AG04449 (cell line): ENCODE data around the gene POU2F1.

Experiments used
- CTCF ChIA-PET: fragments of 350-600 bp; formaldehyde crosslinking; extraction: SDS; loops from one replicate; lab custom pipeline; 2021; ENCODE audit warnings: antibody characterized with exemption; lab: Yijun Ruan, JAX
- POLR2A ChIA-PET: fragments of 400-600, 350-600 bp; formaldehyde crosslinking; extraction: SDS; loops from one replicate; lab custom pipeline; 2020; ENCODE audit warnings: antibody characterized with exemption, inconsistent platforms; lab: Yijun Ruan, JAX
- DNase-seq: peaks from one replicate; pipeline ENCODE4 v3.0.0-alpha.2; 2010; ENCODE audit warnings: low read depth, low spot score
- H3K4me3 ChIP-seq: 2 replicates; pipeline ENCODE4 v1.5.1; 2011; ENCODE audit warnings: low read depth, mild to moderate bottlenecking, control low read depth, low read length
- TF ChIP-seq, protein P1 (sequence below): IDR thresholded peaks from one replicate; pipeline ENCODE4 v1.5.1; 2011; ENCODE audit warnings: mild to moderate bottlenecking, moderate library complexity, low read length, control low read depth, inconsistent platforms; ENCODE audit not compliant: insufficient read depth; ENCODE audit errors: missing control alignments

Gene POU2F1

DNA sequence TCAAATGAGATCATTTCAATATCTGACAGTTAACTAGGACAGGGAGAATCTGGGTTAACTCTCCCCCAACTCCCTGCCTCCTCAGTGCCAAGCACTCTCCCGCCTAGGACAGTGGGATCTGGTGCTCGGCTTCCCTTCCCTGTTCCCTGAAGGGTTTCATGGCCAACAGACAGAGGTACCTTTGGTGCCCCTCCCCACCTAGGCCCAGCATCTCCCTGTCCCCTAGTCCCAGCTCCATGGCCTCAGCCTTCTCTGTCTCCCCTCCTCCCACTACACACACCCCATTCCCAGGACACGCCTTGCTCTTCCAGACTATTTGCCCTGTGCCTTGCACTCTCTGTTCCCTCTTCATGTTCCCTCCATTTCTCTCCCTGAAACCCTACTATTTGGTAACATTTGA lies 220.5 kb downstream of the POU2F1 start:
- H3K4me3 ChIP-seq: no peak overlapping the region
- TF ChIP-seq, protein P1, sequence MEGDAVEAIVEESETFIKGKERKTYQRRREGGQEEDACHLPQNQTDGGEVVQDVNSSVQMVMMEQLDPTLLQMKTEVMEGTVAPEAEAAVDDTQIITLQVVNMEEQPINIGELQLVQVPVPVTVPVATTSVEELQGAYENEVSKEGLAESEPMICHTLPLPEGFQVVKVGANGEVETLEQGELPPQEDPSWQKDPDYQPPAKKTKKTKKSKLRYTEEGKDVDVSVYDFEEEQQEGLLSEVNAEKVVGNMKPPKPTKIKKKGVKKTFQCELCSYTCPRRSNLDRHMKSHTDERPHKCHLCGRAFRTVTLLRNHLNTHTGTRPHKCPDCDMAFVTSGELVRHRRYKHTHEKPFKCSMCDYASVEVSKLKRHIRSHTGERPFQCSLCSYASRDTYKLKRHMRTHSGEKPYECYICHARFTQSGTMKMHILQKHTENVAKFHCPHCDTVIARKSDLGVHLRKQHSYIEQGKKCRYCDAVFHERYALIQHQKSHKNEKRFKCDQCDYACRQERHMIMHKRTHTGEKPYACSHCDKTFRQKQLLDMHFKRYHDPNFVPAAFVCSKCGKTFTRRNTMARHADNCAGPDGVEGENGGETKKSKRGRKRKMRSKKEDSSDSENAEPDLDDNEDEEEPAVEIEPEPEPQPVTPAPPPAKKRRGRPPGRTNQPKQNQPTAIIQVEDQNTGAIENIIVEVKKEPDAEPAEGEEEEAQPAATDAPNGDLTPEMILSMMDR: no peak
- CTCF ChIA-PET: interaction anchor here (0.6 to 10.0 kb wide), 20 partner anchors 9 to 381 kb away, joined by 3 to 132 read pairs (median 6); partner anchors contain the start of gene POU2F1
- no peak for DNase-seq
- POLR2A ChIA-PET: no interaction called here

DNA sequence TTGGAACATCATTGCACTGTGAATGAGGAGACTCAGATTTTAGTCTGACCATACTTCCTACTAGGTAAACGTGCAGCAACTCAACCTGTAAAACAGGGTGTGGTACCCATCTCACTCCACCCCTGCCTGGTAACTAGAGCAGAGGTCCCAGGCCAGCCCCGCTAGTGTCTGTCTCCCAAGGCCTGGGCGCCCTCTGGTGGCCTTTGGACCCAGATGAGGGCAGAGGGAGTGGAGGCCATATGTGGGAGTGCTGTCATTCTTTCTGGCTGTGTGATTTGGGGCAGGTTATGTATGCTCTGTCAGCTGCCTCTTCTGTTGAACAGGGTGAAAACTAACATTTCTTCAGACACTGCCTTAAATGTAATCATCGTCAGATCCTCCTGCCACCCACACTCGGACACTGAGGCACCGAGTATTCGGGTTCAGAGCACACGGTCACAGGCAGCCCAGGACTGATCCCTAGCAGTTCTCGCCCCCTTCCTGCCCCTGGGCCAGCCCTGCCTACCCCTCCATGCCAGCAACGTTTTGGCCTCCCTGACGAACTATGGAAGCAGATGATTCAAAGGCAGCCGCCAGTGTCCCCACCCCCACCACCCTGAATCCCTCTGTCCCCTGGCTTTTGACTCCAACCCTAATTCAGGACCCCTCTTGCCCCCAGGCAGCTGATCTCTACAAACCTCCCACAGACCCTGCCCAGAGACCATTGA lies 221.6 kb downstream of the POU2F1 start:
- CTCF ChIA-PET: interaction anchor here (0.6 to 10.0 kb wide), 23 partner anchors 10 to 1513 kb away, joined by 3 to 132 read pairs (median 5); partner anchors contain the start of gene POU2F1
- no peak for DNase-seq
- TF ChIP-seq, protein P1: peak; percentile 95
- no peak overlapping the region for H3K4me3 ChIP-seq
- POLR2A ChIA-PET: no interaction called here

DNA sequence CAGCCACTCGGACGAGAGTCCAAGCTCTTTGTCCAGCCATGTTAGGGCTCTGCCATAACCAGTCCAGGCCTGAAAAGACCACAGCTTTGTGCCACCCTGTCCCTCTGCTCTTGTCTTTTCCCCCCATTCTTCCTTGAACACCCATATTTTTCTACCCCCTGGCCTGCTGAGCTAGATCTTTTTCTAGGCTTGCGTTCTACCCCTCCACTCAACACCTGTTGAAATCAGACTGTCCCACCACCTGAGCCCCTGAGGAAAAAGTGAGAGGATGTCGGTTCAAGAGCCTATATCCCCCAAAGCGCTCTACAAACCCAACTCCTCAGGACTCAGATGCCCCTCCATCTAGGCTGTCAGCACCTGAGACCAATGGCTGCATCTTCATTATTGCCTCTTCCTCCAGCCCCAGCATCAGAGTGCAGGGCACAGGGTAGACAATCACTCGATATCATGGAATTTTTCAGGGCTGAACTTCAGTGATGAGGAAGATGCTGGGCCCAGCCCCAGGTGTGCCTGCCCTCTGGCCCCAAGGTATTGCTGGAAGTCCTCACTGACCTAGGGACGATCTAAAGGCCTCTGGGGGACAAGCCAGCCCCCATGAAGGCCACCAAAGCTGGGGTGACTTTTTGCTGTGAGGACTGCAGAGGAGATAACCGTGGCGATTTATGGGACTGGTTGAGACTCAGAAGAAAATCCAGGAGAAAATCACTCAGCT lies 222.3 kb downstream of the POU2F1 start:
- H3K4me3 ChIP-seq: no peak overlapping the region
- DNase-seq: no peak
- ChIA-PET CTCF (interaction anchor here (0.6 to 10.0 kb wide), 21 partner anchors 10 to 1514 kb away, joined by 3 to 132 read pairs (median 5); partner anchors contain the start of gene POU2F1), POLR2A (no interaction called here)
- TF ChIP-seq, protein P1: no peak

DNA sequence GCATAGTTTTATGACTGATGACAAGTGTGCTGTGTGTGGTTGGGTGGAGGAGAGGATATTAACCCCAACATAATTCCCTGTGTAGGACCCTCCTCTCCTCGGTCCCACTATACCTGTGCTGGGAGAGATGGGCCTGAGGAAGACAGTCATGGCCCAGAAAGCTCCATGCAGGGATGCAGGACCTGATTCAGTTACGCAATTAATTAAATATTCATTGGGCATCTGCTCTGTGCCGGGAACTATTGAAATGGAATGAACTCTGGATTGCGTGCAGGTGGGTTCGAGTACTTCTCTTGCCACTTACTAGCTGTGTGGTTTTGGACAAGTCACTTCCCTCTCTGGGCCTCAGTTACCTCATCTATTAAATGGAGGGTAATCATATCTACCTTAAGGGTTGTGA lies 223.1 kb downstream of the POU2F1 start:
- ChIA-PET CTCF (interaction anchor here (0.7 to 10.0 kb wide), 11 partner anchors 11 to 383 kb away, joined by 3 to 132 read pairs (median 6); partner anchors contain the start of gene POU2F1), POLR2A (no interaction called here)
- TF ChIP-seq, protein P1: no peak
- no peak overlapping the region for H3K4me3 ChIP-seq
- DNase-seq: no peak

DNA sequence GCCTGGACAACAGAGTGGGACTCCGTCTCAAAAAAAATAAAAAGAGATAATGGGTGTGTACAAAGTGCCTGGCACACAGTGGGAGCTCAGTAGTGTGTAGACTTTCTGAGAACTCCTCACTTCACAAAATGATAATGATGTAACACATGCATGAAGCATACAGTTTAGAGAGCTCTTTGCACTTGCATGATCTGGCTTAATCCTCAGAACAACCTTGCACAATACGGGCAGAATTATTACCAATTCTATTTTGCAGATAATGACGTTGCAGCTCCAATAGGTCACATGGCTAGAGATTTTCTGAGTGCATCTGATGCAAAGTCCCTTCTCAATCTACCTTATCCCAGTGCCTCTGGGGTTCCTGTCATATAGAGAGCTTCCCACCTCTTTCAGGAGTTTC lies 226.3 kb downstream of the POU2F1 start:
- ChIA-PET CTCF (interaction anchor here (0.8 to 10.0 kb wide), 5 partner anchors 8 to 380 kb away, joined by 3 to 132 read pairs (median 3); no protein-coding TSS in a partner anchor), POLR2A (no interaction called here)
- no peak overlapping the region for H3K4me3 ChIP-seq
- TF ChIP-seq, protein P1: no peak
- no peak for DNase-seq
